Stimulated activated CD8-positive, alpha-beta memory T cell treated with anti-CD3 and anti-CD28 coated beads, Interleukin-2, amount 100 ng/mL, for 48 hours (primary cell): ENCODE measurements around the gene HOTAIR.

Experiments
- DNase-seq, 2 donors: peaks; one replicate each; pipeline ENCODE4 v3.0.0-alpha.2; 2020; ENCODE audit warnings: low read depth in 2 of 2

Gene HOTAIR

DNA sequence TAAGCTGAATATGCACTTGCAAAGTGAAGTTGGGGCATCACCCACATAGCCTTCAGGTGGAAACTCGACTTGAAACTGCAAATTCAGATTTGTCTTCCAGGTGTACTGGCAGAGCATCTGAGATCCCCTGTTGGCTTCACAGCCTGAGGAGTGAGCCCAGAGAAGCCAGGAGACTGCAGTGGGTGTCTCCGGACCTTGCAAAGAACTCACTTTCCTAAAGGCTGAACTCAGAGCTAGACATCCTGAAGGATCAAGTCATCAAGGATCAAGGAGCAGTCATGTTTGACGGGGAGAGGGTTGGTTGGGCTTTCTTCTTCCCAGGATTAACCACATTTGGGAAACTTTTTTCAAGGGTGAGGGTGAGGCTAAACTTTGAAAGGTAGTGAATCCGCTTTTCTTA is 45.2 kb downstream of the HOTAIR start:
- DNase-seq = no peak

DNA sequence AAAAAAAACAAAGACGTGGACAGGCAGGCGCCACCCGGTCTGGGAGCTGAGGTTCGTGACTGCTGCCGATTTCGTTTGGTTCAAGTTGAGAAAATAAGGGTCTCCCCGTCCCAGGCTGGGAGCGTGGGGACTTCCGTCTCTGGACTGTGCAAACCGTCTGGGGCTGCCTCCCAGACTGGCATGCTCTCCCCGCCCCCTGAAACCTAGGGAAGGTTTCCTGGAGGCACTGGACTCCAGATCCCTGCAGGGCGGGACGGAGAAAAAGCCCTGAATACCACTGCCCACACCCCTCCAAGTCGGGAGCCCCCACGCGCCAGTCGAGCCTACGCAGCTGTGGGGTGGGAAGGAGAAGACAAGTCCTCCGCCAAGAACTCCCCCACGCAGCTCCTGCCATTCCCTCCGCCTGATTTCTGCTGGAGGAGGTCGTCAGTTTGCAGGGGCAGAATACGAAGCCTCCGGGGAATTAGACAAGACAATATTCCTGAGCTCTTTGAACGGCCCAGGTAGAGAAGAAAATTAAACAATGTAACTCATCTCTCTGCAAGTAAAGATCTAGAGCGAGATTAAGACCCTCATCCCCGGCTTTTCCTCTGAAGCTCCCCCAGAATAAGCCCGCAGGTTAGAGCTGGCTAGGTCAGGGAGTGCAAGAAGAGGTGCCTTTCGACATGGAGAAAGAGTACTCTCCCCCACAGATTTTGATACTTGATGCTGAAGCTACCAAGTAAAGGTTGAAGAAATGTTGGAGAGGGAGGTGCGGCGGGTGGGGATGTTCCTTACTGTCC is 46.5 kb downstream of the HOTAIR start:
- DNase-seq = no peak

DNA sequence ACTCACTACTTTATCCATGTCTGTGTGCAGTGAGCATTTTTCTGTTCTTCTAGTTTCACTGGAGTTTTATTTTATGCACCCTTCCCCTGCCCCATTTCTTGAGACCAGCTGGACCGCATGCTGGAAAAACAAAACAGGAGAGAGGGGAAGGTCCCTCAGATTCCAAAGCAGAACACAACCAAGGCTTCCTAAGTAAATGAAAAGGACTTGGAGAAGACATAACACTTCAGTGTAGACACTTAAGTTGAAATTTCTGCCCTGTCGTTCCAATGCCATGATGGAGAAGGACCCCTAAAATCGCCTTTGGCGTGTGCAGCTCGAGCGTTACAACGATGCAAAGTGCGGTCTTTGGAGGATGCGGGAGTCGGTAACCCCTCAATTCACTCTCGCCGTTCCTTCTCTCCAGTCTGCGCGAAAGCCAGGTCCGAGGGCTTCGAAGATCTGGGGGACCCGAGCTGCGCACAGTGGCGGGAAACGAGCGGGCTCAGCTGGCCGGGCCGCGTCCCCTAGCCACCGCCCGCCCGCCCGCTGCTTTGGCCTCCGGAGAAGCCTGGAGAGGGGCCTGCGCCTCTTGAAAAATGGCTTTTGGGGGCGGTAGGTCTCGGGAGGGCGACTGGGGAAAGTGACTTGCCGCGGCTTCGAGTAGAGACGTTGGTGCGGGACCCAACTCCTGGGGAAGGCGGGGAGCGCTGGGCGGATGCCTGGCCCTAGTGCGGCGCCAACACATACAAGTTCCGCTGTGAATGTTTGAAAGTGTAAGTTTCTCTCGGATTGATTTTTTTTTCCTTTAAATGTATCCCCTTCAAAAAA is 47.3 kb downstream of the HOTAIR start:
- no peak for DNase-seq

DNA sequence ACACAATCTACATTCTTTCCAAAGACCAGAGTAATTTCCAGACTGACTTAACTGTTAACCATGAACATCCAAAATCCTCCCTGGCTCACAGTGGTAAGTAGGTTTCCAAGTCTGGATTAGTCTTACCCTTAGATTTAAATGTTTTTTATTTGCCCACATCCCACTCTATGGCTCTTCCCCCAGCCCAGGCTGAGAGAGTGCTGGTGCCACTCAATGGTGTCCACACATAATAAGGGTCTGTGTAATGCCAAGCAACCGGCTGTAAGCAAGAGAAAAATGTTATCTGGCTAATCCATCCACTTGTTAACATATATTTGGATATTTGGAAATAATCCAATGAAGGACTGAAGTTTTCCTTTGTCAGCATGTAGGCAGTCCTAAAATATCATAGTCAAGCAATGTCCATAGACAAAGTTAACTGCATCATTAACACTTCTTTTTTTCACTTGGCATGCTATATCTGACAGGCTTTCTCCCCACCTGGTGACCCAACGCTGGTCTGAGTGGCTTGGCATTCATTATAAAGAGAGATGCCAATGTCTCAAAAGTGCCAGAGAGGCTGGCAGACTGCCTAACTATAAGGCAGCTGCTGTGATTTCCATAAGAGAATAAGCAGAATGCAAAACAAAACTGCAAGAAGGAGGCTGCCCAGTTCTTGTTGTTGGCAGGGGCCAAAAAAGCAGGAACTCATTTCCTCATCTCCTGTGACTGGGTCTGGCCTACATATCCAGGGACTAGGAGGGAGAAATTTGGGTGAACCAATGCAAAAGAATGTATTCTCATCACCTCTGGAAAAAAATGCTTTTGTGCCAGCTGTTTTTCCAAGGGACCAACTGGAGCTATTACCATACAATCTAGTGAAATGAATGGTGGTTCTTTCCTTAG is 50.0 kb downstream of the HOTAIR start:
- no peak for DNase-seq

DNA sequence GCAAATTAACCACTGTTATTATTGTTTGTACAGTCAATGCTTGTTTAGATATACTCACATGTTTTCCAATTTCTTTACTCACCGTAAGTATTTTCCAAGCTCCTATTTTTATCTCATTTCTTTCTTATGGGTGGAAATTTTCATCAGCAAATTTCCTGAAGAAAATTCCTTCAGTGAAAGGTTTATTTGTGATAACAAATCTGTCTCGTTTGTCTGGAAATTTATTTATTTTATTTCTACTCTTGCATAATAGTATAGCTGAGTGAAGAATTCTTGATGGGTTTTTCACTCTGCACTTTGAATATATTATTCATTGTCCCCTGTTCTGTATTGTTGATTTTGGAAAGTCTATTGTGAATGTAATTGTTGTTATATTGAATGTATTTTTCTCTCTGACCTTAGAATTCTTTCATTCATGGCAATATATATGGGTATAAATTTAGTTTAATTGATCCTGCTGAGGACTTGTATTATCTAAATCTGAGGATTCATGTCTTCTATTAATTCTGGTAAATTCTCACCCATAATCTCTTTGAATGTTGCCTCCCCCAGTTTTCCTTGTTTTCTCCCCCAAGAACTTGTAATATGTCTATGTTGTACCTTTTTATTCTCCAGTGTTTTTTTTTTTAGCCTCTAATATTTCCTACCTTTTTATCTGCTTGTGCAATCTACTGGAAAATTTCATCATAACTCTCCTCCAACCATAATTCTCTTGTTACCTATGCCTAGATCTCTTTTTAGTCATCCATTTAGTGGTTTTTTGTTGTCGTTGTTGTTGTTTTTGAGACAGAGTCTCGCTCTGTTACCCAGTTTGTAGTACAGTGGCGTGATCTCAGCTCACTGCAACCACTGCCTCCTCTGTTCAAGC is 57.7 kb downstream of the HOTAIR start:
- no peak for DNase-seq
